Small intestine (tissue), 16 donors: ENCODE data around the gene HS6ST3. TPM values are rescaled to one million over a fixed set of nuclear protein-coding genes. Genes with fewer than 3 reads are reported as not detected.
"Not testable (repeated sequence)": the region's sequence is repeated elsewhere in the genome, so short reads cannot be mapped to it uniquely, and the experiment has no call there.

ENCODE experiments used
- DNase-seq, 2 donors: peaks; one replicate each; pipeline versions ENCODE4 v3.0.0 to v3.0.0-alpha.2; 2013
- FAIRE-seq: peaks from 2 replicates; lab custom pipeline; 2012; peaks lifted over from hg19 to GRCh38; lab: Jason Lieb, UNC
- H3K27ac ChIP-seq, 3 donors: one replicate each; pipeline ENCODE4 v1.5.1; 2013; ENCODE audit warnings: low read length in 2 of 3, mild to moderate bottlenecking in 2 of 3, control low read depth in 1 of 3, inconsistent platforms in 1 of 3, low read depth in 1 of 3, moderate library complexity in 1 of 3
- H3K27me3 ChIP-seq, 3 donors: one replicate each; pipeline ENCODE4 v1.6.1; 2013; ENCODE audit warnings: low read length in 3 of 3, inconsistent platforms in 1 of 3; ENCODE audit not compliant: control insufficient read depth in 3 of 3, insufficient read depth in 3 of 3
- H3K36me3 ChIP-seq, 3 donors: one replicate each; pipeline ENCODE4 v1.6.1; 2013; ENCODE audit warnings: low read length in 3 of 3, inconsistent platforms in 1 of 3, low read depth in 1 of 3, mild to moderate bottlenecking in 1 of 3, moderate library complexity in 1 of 3; ENCODE audit not compliant: control insufficient read depth in 3 of 3, insufficient read depth in 2 of 3
- H3K4me1 ChIP-seq, 3 donors: one replicate each; pipeline ENCODE4 v1.6.1; 2013; ENCODE audit warnings: low read length in 2 of 3, inconsistent platforms in 1 of 3, low read depth in 1 of 3, mild to moderate bottlenecking in 1 of 3, moderate library complexity in 1 of 3; ENCODE audit not compliant: control insufficient read depth in 3 of 3, insufficient read depth in 2 of 3
- H3K4me3 ChIP-seq, 3 donors: one replicate each; pipeline ENCODE4 v1.5.1; 2013; ENCODE audit warnings: low read length in 3 of 3, control low read depth in 1 of 3, inconsistent platforms in 1 of 3, low read depth in 1 of 3, mild to moderate bottlenecking in 1 of 3, moderate library complexity in 1 of 3
- H3K9me3 ChIP-seq, 2 donors: one replicate each; pipeline ENCODE4 v1.6.1; 2013; ENCODE audit warnings: low read depth in 1 of 2, low read length in 1 of 2; ENCODE audit not compliant: control insufficient read depth in 2 of 2, insufficient read depth in 1 of 2
- WGBS, 3 donors: extraction: QIAGEN DNeasy Blood & Tissue Kit; methylation state at CpG; one replicate each; pipeline ENCODE4 v1.1.7; 2013; 5-methylcytosine and 5-hydroxymethylcytosine counted together
- long read RNA-seq, 10 donors: transcript quantifications; one replicate each; lab custom pipeline, GENCODE V29; 2026
- polyA plus RNA-seq, 4 donors: library from polyadenylated mRNA; stranded (reverse) in 3 of 4; unstranded in 1 of 4; fragments of 200-250 nt in 3 of 4; fragments of 120-200 nt in 1 of 4; gene quantifications; one replicate each; pipeline versions ENCODE4 v1.2.1 to v1.2.3, GENCODE V29; 2013
- donor health status: healthy with polysubstance abuse.
- donor health status: control.
- donor health status: control.
- donor health status: Bipolar disorder and iron deficiency.
- donor health status: healthy.

The HS6ST3 gene
- under 1 TPM in 3 of 4 donors, not detected in 1; under 0.01 to 0.86 (median 0.54) TPM for polyA plus RNA-seq
- long read RNA-seq, donor 1: 0 reads
- long read RNA-seq, donor 2, full-length matches to known transcripts: 2 of 2 reads
- long read RNA-seq, donor 2, partial matches to known transcripts: 0 of 2 reads
- long read RNA-seq, donor 2, other reads (novel, unspliced or antisense): 0 of 2 reads
- long read RNA-seq, donor 3, full-length matches to known transcripts: 4 of 4 reads
- long read RNA-seq, donor 3, partial matches to known transcripts: 0 of 4 reads
- long read RNA-seq, donor 3, other reads (novel, unspliced or antisense): 0 of 4 reads
- long read RNA-seq, donor 4: 0 reads
- long read RNA-seq, donor 5, full-length matches to known transcripts: 1 of 1 reads
- long read RNA-seq, donor 5, partial matches to known transcripts: 0 of 1 reads
- long read RNA-seq, donor 5, other reads (novel, unspliced or antisense): 0 of 1 reads
- long read RNA-seq, donor 6, full-length matches to known transcripts: 3 of 3 reads
- long read RNA-seq, donor 6, partial matches to known transcripts: 0 of 3 reads
- long read RNA-seq, donor 6, other reads (novel, unspliced or antisense): 0 of 3 reads
- long read RNA-seq, donor 7: 0 reads
- long read RNA-seq, donor 8: 0 reads
- long read RNA-seq, donor 9: 0 reads
- long read RNA-seq, donor 10, full-length matches to known transcripts: 7 of 7 reads
- long read RNA-seq, donor 10, partial matches to known transcripts: 0 of 7 reads
- long read RNA-seq, donor 10, other reads (novel, unspliced or antisense): 0 of 7 reads

DNA sequence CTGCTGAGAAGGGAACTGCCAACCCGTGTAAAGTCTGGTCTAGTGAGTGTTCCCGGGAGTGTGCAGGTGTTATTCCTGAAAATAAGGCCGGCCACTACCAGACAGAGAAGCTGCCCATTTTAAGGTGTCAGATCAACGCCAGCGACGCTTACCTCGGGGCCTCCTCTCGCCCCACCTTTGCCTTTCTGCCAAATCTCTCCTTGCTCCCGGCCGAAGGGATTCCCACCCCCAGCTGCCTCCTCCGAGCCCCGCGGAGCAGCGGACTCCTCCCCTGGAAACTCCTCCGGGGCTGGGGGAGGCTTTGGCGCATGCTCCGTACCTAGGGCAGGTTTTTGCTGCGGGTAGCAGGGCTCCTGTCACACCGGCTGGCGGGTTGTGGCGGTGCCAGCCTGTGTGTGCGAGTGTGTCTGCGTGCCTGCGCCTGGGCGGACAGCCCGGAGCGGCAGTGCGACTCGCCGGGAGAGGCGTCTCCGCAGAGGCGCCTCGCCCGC, at the start of gene HS6ST3:
Gene HS6ST3, plus strand, starts transcription at position 359 of the 491 bp plus-strand sequence.
- Histone ChIP-seq H3K9me3 (no peaks in the 10 kb centered on the region), H3K27me3 (peaks cover 11 to 37% (median 20%) of the 10 kb centered on the region in 3 donors), H3K4me1 (no peaks in the 10 kb centered on the region), H3K27ac (no peak within 1 kb of the TSS), H3K4me3 (peak within 1 kb of the TSS in 2 of 3 donors; percentile 48 to 52), H3K36me3 (no peaks in the 10 kb centered on the region)
- WGBS, 3 donors: 1 to 2% (median 1%) methylated on average over 33 to 35 of the region's 35 CpGs
- no peak for FAIRE-seq
- DNase-seq: peak in 1 of 2 donors; percentile 48

DNA sequence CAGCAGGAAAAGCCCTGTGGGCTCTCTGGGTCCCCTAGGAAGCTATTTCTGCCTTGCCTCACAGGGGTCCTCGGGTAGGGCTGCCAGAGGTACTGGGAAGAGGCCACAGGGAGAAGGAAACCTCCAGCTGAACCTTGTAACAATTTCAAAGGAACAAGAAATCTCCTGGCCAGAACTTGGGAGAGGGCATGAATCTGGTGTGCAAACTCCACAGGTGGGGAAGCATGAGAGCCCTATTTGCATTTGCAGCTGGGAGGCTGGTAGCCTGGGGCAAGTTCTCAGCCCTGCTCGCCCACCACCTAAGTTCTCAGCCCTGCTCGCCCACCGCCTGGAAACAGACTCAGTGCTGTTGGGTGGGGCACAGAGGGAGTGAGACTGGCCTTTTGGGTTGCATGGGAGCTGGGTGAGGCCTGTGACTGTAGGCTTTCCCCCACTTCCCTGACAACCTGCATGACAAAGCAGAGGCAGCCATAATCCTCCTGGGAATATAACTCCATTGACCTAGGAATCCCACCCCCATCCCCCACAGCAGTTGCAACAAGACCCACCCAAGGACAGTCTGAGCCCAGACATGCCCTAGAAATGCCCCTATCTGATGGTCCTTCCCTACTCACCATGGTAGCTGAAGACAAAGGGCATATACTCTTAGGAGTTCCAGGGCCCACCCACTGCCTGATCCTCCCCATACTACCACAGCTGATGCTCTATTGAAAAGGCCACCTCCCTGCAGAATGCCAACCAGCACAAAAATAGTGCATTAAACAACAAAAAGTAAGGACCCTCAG, 48.4 kb upstream of the HS6ST3 start:
- 86 to 94% (median 87%) methylated on average over 4 of the region's 4 CpGs for WGBS, 3 donors
- DNase-seq (no peak), FAIRE-seq (no peak)

DNA sequence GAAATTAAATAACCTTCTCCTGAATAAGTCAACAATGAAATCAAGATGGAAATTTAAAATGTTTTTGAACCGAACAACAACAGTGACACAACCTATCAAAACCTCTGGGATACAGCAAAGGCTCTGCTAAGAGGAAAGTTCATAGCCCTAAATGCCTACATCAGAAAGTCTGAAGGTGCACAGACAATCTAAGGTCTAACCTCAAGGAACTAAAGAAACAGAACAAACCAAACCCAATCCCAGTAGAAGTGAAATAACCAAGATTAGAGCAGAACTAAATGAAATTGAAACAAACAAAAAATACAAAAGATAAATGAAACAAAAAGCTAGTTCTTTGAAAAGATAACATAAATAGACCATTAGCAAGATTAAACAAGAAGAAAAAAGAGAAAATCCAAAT, 45.7 kb upstream of the HS6ST3 start:
- no peaks in the 10 kb centered on the region for H3K4me1 ChIP-seq
- no peak overlapping the region for H3K4me3 ChIP-seq
- FAIRE-seq (no peak), DNase-seq (no peak)
- H3K27me3 ChIP-seq: no peaks in the 10 kb centered on the region
- H3K36me3 ChIP-seq: peaks cover 0 to 2% (median 0%) of the 10 kb centered on the region in 3 donors
- peaks cover 0 to 17% of the 10 kb centered on the region in 2 donors for H3K9me3 ChIP-seq
- no peak overlapping the region for H3K27ac ChIP-seq
- WGBS, 3 donors: 89 to 92% (median 90%) methylated on average over 1 of the region's 1 CpG

More for the DNA sequence above, 48.4 kb upstream of the HS6ST3 start:
- Histone ChIP-seq H3K9me3 (peaks cover 0 to 12% of the 10 kb centered on the region in 2 donors), H3K27me3 (no peaks in the 10 kb centered on the region), H3K4me1 (no peaks in the 10 kb centered on the region), H3K4me3 (no peak overlapping the region), H3K27ac (no peak overlapping the region), H3K36me3 (peaks cover 0 to 2% (median 0%) of the 10 kb centered on the region in 3 donors)

DNA sequence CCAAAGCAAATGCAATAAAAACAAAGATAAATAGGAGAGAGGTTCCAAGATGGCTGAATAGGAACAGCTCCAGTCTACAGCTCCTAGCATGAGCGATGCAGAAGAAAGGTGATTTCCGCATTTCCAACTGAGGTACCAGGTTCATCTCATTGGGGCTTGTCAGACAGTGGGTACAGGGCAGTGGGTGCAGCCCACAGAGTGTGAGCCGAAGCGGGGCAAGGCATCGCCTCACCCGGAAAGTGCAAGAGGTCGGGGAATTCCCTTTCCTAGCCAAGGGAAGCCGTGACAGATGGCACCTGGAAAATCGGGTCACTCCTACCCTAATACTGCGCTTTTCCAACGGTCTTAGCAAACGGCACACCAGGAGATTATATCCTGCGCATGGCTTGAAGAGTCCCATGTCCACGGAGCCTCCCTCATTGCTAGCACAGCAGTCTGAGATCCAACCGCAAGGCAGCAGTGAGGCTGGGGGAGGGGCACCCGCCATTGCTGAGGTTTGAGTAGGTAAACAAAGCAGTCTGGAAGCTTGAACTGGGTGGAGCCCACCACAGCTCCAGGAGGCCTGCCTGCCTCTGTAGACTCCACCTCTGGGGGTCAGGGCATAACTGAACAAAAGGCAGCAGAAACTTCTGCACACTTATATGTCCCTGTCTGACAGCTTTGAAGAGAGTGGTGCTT, 43.3 kb upstream of the HS6ST3 start:
- H3K27ac ChIP-seq, H3K36me3 ChIP-seq, H3K4me1 ChIP-seq, FAIRE-seq, H3K27me3 ChIP-seq, H3K4me3 ChIP-seq, DNase-seq: not testable (repeated sequence)
- 96 to 97% (median 97%) methylated on average over 16 of the region's 16 CpGs for WGBS, 3 donors
- H3K9me3 ChIP-seq: peaks cover 0 to 13% of the 10 kb centered on the region in 2 donors

DNA sequence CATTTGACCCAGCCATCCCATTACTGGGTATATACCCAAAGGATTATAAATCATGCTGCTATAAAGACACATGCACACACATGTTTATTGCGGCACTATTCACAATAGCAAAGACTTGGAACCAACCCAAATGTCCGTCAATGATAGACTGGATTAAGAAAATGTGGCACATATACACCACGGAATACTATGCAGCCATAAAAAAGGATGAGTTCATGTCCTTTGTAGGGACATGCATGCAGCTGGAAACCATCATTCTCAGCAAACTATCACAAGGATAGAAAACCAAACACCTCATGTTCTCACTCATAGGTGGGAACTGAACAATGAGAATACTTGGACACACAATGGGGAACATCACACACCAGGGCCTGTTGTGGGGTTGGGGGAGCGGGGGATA, 39.0 kb upstream of the HS6ST3 start:
- DNase-seq, H3K27ac ChIP-seq, H3K4me1 ChIP-seq, H3K4me3 ChIP-seq, H3K36me3 ChIP-seq, H3K9me3 ChIP-seq, FAIRE-seq, H3K27me3 ChIP-seq: not testable (repeated sequence)
- 91 to 100% (median 93%) methylated on average over 2 of the region's 4 CpGs for WGBS, 3 donors

DNA sequence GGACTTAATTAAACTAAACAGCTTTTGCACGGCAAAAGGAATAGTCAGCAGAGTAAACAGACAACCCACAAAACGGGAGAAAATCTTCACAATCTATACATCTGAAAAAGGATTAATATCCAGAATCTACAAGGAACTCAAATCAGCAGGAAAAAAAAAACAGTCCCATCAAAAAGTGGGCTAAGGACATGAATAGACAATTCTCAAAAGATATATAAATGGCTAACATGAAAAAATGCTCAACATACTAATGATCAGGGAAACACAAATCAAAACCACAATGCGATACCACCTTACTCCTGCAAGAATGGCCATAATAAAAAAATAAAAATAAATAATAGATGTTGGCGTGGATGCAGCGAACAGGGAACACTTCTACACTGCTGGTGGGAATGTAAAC, 38.4 kb upstream of the HS6ST3 start:
- not testable (repeated sequence) for DNase-seq, H3K27me3 ChIP-seq, FAIRE-seq, H3K27ac ChIP-seq, H3K4me1 ChIP-seq, H3K4me3 ChIP-seq, H3K36me3 ChIP-seq, H3K9me3 ChIP-seq
- 94 to 97% (median 96%) methylated on average over 5 of the region's 5 CpGs for WGBS, 3 donors

DNA sequence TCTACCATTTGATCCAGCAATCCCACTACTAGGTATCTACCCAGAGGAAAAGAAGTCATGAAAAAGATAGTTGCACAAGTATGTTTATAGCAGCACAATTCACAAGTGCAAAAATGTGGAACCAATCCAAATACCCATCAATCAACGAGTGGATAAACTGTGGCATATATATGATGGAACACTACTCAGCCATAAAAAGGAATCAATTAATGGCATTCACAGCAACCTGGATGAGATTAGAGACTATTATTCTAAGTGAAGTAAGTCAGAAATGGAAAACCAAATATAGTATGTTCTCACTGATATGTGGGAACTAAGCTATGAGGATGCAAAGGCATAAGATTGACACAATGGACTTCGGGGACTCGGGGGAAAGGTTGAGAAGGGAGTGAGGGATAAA, 38.0 kb upstream of the HS6ST3 start:
- not testable (repeated sequence) for H3K27me3 ChIP-seq, H3K36me3 ChIP-seq, H3K27ac ChIP-seq, H3K4me3 ChIP-seq, H3K9me3 ChIP-seq, H3K4me1 ChIP-seq, DNase-seq, FAIRE-seq
- WGBS, 3 donors: 86 to 91% (median 88%) methylated on average over 3 of the region's 3 CpGs
